Measurements from ENCODE around the gene UBE2E2.
A peak's percentile ranks its signal among the peaks of the same experiment; 100 is the strongest.
"Not testable (repeated sequence)": the region's sequence is repeated elsewhere in the genome, so short reads cannot be mapped to it uniquely, and the experiment has no call there.

The UBE2E2 gene

DNA sequence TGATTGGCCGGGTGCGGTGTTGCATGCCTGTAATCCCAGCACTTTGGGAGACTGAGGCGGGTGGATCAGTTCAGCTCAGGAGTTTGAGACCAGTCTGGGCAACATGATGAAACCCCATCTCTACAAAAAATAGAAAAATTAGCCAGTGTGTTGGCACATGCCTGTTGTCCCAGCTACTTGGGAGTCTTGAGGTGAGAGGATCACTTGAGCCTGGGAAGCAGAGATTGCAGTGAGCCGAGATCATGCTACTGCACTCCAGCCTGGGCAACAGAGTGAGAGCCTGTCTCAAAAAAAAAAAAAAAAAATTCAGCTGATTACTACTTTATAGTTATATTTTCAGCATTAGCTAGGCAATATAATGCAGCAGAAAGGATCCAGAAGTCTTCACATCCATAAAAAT is 133.7 kb downstream of the UBE2E2 start:
- not testable (repeated sequence) for DNase-seq

GRCh38 chr3:23341147-23341838 is 138.2 kb downstream of the UBE2E2 start:
- DNase-seq, result no peak

GRCh38 chr3:23342343-23342742 is 139.2 kb downstream of the UBE2E2 start:
- no peak for DNase-seq

DNA sequence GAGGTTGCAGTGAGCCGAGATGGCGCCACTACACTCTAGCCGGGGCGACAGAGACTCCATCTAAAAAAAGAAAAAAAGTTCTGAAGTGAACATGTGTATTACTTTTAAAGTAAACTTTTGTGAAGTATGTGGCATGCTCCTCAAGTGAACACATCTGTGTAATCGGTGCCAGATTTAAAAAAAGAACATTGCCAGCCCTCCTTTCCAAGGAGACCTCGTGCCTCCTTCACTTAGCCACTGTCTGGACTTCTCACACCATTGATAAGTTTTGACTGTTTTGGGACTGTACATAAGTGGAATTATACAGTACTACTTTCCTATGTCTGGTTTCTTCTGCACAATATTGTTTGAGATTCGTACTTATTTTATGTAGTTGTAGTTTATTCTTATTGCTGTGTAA is 140.4 kb downstream of the UBE2E2 start:
- DNase-seq, result no peak

- DNase-seq, result no peak
These were observed 141.8 kb downstream of the UBE2E2 start for GRCh38 chr3:23344886-23345285.

DNA sequence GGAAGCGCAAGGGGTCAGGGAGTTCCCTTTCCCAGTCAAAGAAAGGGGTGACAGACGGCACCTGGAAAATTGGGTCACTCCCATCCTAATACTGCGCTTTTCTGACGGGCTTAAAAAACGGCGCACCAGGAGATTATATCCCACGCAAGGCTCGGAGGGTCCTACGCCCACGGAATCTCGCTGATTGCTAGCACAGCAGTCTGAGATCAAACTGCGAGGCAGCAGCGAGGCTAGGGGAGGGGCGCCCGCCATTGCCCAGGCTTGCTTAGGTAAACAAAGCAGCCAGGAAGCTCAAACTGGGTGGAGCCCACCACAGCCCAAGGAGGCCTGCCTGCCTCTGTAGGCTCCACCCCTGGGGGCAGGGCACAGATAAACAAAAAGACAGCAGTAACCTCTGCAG is 146.3 kb downstream of the UBE2E2 start:
- not testable (repeated sequence) for DNase-seq

- no peak for DNase-seq
These were observed 153.0 kb downstream of the UBE2E2 start for GRCh38 chr3:23356169-23356568.

- DNase-seq, result no peak
These were observed 153.8 kb downstream of the UBE2E2 start for GRCh38 chr3:23356923-23357322.

GRCh38 chr3:23359116-23359515 is 156.0 kb downstream of the UBE2E2 start:
- no peak for DNase-seq

- DNase-seq, result no peak
These were observed 161.9 kb downstream of the UBE2E2 start for GRCh38 chr3:23365066-23365465.

DNA sequence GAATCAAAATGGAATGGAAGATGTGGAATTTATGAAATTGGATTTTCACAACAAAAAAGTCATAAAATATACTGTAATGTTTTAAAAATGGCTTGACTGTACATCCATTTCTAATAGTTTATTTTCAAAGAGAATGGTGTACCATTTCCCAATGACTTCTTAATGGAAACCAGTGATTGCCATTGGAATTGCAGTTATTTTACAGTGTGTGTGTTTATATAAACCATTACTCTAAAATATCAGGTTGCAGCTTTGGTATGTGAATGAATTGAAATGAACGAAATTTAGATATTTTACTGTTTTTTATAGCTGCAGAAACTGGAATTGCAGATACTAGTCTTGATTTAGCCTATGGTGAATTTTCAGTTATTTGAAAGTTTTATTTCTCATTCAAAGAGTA is 165.6 kb downstream of the UBE2E2 start:
- DNase-seq, result no peak

DNA sequence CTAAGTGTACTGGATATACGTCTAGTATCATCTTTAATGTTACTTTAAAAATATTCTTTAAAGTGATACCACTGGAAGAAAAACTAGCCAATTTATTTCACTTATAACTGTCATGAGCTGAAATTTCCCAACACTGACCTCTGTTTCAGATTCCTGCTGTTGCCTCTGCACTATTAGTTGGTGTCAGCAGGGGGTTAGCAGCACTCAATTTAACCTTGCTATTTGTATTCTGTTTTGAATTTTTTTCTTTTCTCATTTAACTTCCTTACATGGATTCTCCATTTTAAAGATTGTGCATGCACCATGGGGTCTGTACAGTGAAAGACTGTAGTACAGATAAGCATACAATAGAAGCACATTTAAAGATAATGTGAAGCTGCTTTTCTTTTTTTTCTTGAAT is 169.2 kb downstream of the UBE2E2 start:
- DNase-seq, result no peak

DNA sequence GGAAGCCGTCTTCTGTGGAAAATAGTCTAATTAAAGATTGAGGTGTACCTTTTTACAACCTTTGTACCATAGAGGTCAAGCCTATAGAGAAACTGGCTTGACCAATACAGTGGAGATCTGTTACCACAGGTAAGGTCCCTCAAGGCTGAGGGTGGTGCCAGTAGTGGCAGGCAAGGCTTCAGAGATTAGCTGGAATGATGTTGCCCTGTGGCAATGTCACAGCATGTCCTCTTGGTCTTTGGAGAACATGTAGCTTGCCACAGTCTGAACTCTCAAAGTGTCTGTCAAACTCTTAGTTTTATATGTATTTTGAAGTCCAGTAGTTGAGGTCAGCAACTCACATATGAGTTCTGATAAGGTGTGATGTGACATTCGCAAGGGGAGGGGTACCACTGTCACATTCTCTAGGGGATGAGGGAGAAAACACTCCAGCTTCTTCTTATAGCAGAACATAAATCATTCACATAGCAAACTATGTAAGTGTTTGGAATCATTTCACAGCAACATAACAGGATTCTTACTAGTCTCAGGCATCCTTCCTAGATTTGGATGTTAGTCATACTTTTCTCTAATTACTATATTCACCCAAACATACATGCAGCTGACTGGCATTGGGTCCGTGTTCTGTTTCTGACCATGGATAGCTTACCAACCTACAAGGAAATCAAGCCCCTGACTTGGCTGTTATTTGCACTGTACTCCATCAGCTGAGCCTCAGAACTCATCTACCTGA is 173.6 kb downstream of the UBE2E2 start:
- no peak for DNase-seq

GRCh38 chr3:23377928-23378672 is 175.0 kb downstream of the UBE2E2 start:
- DNase-seq, result no peak

GRCh38 chr3:23383875-23384274 is 180.7 kb downstream of the UBE2E2 start:
- no peak for DNase-seq

GRCh38 chr3:23385327-23385726 is 182.2 kb downstream of the UBE2E2 start:
- DNase-seq, result peak; percentile 48

DNA sequence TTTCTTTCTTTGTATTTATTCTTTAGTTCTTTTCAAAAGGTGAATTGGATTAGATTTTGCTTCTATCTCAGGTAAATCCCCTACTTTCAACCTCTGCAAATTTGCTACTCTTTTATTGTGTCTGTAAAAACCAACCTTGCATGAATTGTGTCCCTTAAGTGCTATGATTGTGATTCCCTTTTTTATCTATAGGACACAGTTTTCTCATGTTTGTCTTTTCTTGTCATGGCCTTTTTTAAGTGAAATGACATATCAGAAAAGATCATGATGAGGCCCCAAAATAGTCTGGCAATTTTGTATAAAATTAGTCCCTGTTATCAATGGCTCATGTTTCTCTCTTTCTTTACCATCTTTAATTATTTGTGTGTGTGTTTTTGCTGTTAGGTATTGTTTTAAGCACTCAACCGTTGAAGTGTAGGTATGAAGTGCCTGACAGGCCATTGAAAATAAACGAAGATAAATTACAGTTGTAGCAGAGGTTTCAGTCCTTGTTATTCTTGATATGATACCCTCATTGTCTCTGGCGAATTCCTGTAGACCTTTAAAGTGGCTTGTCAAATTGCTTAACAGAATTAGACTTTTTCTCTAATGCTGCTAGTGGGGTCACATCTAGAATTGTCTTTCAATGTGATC is 184.3 kb downstream of the UBE2E2 start:
- DNase-seq, result no peak

- DNase-seq, result no peak
These were observed 186.0 kb downstream of the UBE2E2 start for GRCh38 chr3:23389089-23389488.

- no peak for DNase-seq
These were observed 186.6 kb downstream of the UBE2E2 start for GRCh38 chr3:23389686-23390085.

- DNase-seq, result no peak
These were observed 187.3 kb downstream of the UBE2E2 start for GRCh38 chr3:23390446-23390845.

DNA sequence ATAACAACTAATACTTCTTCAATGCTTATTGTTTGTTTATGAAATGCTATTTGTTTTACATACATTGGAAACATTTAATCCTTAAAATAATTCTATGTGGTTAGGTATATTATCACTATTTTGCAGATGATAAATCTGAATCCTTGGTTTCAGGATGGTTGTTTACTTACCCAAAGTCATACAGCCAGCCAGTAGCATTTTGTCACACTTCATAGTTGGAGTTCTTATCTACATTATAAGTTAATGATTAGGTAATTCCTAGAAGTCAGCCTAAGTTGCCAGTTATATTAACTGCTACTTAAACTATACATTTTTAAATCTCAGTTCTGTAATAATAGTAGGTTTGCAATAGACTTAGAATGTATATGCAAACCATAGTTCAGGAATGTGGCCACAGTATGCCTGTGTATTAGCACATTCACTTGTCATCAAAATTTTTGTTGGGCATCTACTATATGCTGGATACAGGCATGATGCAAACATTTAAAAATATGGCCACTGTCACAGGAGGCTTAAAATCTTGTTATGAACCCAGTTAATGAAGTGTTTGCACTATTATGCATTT is 187.9 kb downstream of the UBE2E2 start:
- DNase-seq, result no peak

GRCh38 chr3:23395115-23395514 is 192.0 kb downstream of the UBE2E2 start:
- DNase-seq, result no peak

GRCh38 chr3:23396746-23397145 is 193.6 kb downstream of the UBE2E2 start:
- no peak for DNase-seq
